ENCODE measurements around the gene CFAP68. TPM values are rescaled to one million over a fixed set of nuclear protein-coding genes. Genes with fewer than 3 reads are reported as not detected.

CFAP68 gene
- total and polyA plus RNA-seq, 2 of the 13 experiments (the other 11 are each of a cell fraction or from before 2014, with no cell fraction given), result 22.2 to 25.6 TPM

DNA sequence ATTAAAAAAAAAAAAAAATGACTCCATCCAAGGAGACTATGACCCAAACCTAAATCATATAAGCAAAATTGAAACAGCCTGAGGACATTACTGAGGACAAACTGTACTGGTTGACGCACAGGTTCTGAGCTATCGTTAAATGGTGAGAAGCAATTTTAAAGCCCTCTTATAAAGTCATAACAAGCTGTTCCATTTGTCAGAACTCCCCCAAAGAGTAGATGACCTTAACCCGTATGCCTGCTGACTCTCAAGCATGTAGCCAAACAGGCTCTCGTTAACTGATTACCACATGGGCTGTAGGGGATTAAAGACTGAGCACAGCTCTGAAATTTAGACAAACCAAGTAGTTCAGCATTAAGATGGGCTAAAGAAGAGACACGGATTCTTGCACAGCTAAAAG is 30.0 kb downstream of the CFAP68 start (continued):
- TF ChIP-seq HMG20A (CRISPR knock-in tag; IDR thresholded peaks at IDR 0.05; ENCODE audit: borderline replicate concordance) (no peak), MAFF (IDR thresholded peaks at IDR 0.05; ENCODE audit: low read depth, low read length) (no peak)

DNA sequence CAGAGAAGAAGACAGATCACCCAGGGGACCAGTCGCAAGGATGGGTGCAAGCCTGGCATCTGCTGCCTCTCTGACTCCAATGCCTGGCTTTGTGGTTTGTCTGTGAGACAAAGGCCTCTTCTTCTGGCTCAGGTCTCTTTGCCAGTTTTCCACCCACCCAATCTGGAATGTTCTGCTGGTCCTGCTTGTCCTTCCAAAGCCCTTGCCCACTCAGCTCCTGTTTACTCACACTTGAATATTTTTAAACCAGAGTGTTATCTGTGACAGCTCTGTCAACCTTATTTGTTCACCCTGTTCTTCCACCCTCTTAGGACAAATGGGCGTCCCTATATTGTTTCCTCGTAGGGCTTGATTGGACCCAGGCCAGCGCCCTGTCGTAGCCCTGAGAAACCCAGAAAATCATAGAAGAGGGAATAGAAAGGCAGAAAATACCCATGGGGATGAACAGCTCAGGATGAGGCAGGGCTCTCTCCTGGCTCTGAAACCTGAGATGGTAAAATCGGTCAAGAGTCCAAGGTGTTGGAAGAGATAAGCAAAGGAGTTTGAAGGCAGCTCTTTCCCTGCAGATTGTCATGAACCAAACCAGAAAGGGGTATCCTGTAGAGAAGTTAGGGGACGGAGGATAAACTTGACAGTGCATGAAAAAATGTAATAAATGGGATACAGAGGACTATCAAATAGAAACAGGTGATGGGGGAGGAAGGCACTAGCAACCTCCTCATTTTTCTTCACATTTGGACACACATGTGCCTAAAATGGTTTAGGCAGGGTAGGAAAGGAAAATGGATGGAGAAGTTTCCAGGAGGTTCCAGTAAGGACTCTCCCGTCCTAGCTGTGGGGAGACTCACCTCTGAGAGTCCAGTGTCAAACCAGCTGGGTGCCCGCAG is 31.6 kb downstream of the CFAP68 start:
- Histone ChIP-seq H2AFZ (ENCODE audit: low read length) (no peak overlapping the region), H4K20me1 (ENCODE audit: insufficient read depth, low read length) (no peaks in the 10 kb centered on the region), H3K36me3 (replicated peaks in 1 of 2; ENCODE audit: control insufficient read depth in 1 of 2, insufficient read depth in 2 of 2, low read length in 2 of 2) (no peaks in the 10 kb centered on the region), H3K4me2 (ENCODE audit: low read depth, low read length) (peak overlapping the region; percentile 65), H3K27ac (ENCODE audit: extremely low read length, insufficient read depth, low read length) (no peak overlapping the region), H3K79me2 (ENCODE audit: insufficient read depth, low read length) (no peaks in the 10 kb centered on the region), H3K4me1 (ENCODE audit: insufficient read depth, low read length) (peaks cover 42% of the 10 kb centered on the region), H3K27me3 (ENCODE audit: control insufficient read depth in 1 of 2, insufficient read depth in 2 of 2, low read length in 2 of 2) (no peaks in the 10 kb centered on the region; a peak in 1 of 5 replicates), H3K9me3 (ENCODE audit: low read length) (no peaks in the 10 kb centered on the region), H3K9ac (ENCODE audit: insufficient read depth, low read depth, low read length) (no peak overlapping the region), H3K4me3 (replicated peaks in 1 of 3; ENCODE audit: insufficient read depth in 1 of 3, low read depth in 2 of 3, low read length in 3 of 3) (no peak overlapping the region)
- FAIRE-seq, result no peak
- no peak for DNase-seq (ENCODE audit: low spot score)
- ChIA-PET POLR2A (interaction anchor here (0.8 to 1.5 kb wide), 2 partner anchors 9 to 16 kb away, joined by 3 to 5 read pairs; partner anchors contain the start of gene C11orf52), CTCF (ENCODE audit: low intra/inter-chr PET ratio, low total read pairs) (no interaction called here)
- in situ Hi-C loops (cut with HindIII; ENCODE audit: extremely low pct_ligation_motif_present, low pct_unique_long_range_greater_than_20kb), result no loop called here
- no peak for ATAC-seq
- WGBS (ENCODE audit: low lambda C conversion rate), result 53% methylated on average over 9 of the region's 9 CpGs
- BruUV-seq (replicated peaks), result no TSS peak
- intact Hi-C loops (cut with micrococcal nuclease; ENCODE audit: unreplicated experiment), result loop anchor here (1.0 kb wide), 1 partner anchor 32 kb away; the partner anchor contains the start of genes CFAP68 and FDXACB1
- TF ChIP-seq SKI (IDR thresholded peaks at IDR 0.05; ENCODE audit: partially characterized antibody) (no peak), IKZF4 (CRISPR knock-in tag; IDR thresholded peaks at IDR 0.05; ENCODE audit: borderline replicate concordance, low read depth, not compliant biosample characterization) (no peak), ZFY (CRISPR knock-in tag; IDR thresholded peaks at IDR 0.05) (no peak), ASH2L (IDR thresholded peaks at IDR 0.05; ENCODE audit: insufficient read length, low read depth, low read length) (no peak), ETV5 (CRISPR knock-in tag; IDR thresholded peaks at IDR 0.05; ENCODE audit: borderline replicate concordance) (no peak), ZFP90 (CRISPR knock-in tag; IDR thresholded peaks at IDR 0.05; ENCODE audit: borderline replicate concordance) (no peak), ZBTB38 (CRISPR knock-in tag; IDR thresholded peaks at IDR 0.05) (no peak), ZNF564 (CRISPR knock-in tag; IDR thresholded peaks at IDR 0.05) (no peak), NCOA2 (CRISPR knock-in tag; IDR thresholded peaks at IDR 0.05) (no peak), SIX1 (CRISPR knock-in tag; IDR thresholded peaks at IDR 0.05; ENCODE audit: borderline replicate concordance) (no peak), SPEN (CRISPR knock-in tag; IDR thresholded peaks at IDR 0.05; ENCODE audit: low read depth) (no peak), ZNF746 (CRISPR knock-in tag; IDR thresholded peaks at IDR 0.05) (no peak)
- TF ChIP-seq, protein P1, sequence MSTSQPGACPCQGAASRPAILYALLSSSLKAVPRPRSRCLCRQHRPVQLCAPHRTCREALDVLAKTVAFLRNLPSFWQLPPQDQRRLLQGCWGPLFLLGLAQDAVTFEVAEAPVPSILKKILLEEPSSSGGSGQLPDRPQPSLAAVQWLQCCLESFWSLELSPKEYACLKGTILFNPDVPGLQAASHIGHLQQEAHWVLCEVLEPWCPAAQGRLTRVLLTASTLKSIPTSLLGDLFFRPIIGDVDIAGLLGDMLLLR (CRISPR knock-in tag; IDR thresholded peaks at IDR 0.05), result no peak
- TF ChIP-seq, protein P2, sequence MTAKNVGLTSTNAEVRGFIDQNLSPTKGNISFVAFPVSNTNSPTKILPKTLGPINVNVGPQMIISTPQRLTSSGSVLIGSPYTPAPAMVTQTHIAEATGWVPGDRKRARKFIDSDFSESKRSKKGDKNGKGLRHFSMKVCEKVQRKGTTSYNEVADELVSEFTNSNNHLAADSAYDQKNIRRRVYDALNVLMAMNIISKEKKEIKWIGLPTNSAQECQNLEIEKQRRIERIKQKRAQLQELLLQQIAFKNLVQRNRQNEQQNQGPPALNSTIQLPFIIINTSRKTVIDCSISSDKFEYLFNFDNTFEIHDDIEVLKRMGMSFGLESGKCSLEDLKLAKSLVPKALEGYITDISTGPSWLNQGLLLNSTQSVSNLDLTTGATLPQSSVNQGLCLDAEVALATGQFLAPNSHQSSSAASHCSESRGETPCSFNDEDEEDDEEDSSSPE (CRISPR knock-in tag; IDR thresholded peaks at IDR 0.05), result no peak
- TF ChIP-seq, protein P3, sequence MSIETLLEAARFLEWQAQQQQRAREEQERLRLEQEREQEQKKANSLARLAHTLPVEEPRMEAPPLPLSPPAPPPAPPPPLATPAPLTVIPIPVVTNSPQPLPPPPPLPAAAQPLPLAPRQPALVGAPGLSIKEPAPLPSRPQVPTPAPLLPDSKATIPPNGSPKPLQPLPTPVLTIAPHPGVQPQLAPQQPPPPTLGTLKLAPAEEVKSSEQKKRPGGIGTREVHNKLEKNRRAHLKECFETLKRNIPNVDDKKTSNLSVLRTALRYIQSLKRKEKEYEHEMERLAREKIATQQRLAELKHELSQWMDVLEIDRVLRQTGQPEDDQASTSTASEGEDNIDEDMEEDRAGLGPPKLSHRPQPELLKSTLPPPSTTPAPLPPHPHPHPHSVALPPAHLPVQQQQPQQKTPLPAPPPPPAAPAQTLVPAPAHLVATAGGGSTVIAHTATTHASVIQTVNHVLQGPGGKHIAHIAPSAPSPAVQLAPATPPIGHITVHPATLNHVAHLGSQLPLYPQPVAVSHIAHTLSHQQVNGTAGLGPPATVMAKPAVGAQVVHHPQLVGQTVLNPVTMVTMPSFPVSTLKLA (IDR thresholded peaks at IDR 0.05), result no peak
- TF ChIP-seq, protein P4, sequence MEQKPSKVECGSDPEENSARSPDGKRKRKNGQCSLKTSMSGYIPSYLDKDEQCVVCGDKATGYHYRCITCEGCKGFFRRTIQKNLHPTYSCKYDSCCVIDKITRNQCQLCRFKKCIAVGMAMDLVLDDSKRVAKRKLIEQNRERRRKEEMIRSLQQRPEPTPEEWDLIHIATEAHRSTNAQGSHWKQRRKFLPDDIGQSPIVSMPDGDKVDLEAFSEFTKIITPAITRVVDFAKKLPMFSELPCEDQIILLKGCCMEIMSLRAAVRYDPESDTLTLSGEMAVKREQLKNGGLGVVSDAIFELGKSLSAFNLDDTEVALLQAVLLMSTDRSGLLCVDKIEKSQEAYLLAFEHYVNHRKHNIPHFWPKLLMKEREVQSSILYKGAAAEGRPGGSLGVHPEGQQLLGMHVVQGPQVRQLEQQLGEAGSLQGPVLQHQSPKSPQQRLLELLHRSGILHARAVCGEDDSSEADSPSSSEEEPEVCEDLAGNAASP (CRISPR knock-in tag; IDR thresholded peaks at IDR 0.05; ENCODE audit: borderline replicate concordance), result no peak
